ENCODE measurements around the gene PUSL1. TPM values are rescaled to one million over a fixed set of nuclear protein-coding genes. Genes with fewer than 3 reads are reported as not detected.

Gene PUSL1
- polyA plus RNA-seq, 1 donor (not counting 4 experiments of a cell fraction or from before 2014, with no cell fraction given): 11.4 TPM

DNA sequence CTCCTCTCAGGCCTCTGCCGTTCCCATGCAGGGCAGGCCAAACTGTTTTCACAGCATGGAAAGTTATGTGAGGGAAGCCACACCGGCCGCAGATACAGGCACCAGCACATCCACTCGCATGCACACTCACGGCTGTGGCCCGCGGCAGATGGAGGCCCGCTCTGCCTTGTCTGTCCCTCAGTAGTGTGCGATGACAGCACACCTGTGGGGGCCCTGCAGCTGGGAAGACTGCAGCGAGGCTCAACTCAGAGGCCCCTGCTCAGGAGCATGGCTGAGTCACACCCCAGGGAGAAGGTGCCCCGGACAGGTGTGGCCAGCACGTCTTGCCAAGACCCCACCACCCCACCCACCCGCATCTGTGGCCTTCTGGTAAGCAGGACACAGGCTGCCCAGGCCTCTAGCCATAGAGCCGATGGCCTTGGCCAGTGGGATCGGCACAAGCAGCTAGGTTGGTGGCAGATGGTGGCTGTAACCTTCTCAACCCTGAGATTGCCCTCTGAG lies 33.4 kb upstream of the PUSL1 start:
- Histone ChIP-seq H3K9me1 (ENCODE audit: control insufficient read depth, extremely low read depth, insufficient read depth, low read length) (peaks cover 7% of the 10 kb centered on the region), H3K9me3 (ENCODE audit: control insufficient read depth, low read depth, low read length) (no peaks in the 10 kb centered on the region), H3K4me2 (ENCODE audit: control insufficient read depth, extremely low read depth, insufficient read depth, low read depth, low read length) (peak overlapping the region; percentile 74), H3K36me3 (ENCODE audit: control insufficient read depth in 2 of 2, extremely low read depth in 1 of 2, insufficient read depth in 2 of 2, low read length in 2 of 2) (peaks cover 6 to 8% of the 10 kb centered on the region in 2 experiments), H3K9ac (ENCODE audit: control insufficient read depth, extremely low read depth, insufficient read depth, low read length) (no peak overlapping the region), H2AFZ (ENCODE audit: control insufficient read depth, low read length) (no peak overlapping the region), H3K4me1 (ENCODE audit: control insufficient read depth, extremely low read depth, insufficient read depth, low read length) (peaks cover 31% of the 10 kb centered on the region), H3K27me3 (ENCODE audit: control insufficient read depth, extremely low read depth, insufficient read depth, low read length) (no peaks in the 10 kb centered on the region), H4K20me1 (ENCODE audit: control insufficient read depth, extremely low read depth, insufficient read depth, low read length) (peaks cover 19% of the 10 kb centered on the region), H3K79me2 (ENCODE audit: control insufficient read depth, insufficient read depth, low read length) (peaks cover 36% of the 10 kb centered on the region), H3K4me3 (ENCODE audit: control insufficient read depth in 2 of 3, extremely low read depth in 1 of 3, insufficient read depth in 2 of 3, low read depth in 1 of 3, low read length in 3 of 3) (peak overlapping the region in 1 of 3 experiments; percentile 63), H3K27ac (ENCODE audit: control insufficient read depth, insufficient read depth, low read length) (no peak overlapping the region)
- FAIRE-seq (no peak), DNase-seq (ENCODE audit: low read depth, low spot score) (no peak)
- no peak for TF ChIP-seq EZH2 (IDR thresholded peaks at IDR 0.05; ENCODE audit: low read length)
- TF ChIP-seq CTCF (optimal IDR thresholded peaks at IDR 0.05 in 1 of 3, IDR thresholded peaks at IDR 0.05 in 1 of 3, conservative IDR thresholded peaks at IDR 0.05 in 1 of 3; ENCODE audit: extremely low read depth in 1 of 3, insufficient read depth in 2 of 3, low read length in 3 of 3): no peak
- dilution Hi-C loops (cut with MboI; ENCODE audit: extremely low pct_ligation_motif_present, low sequenced_read_pairs): no loop called here

DNA sequence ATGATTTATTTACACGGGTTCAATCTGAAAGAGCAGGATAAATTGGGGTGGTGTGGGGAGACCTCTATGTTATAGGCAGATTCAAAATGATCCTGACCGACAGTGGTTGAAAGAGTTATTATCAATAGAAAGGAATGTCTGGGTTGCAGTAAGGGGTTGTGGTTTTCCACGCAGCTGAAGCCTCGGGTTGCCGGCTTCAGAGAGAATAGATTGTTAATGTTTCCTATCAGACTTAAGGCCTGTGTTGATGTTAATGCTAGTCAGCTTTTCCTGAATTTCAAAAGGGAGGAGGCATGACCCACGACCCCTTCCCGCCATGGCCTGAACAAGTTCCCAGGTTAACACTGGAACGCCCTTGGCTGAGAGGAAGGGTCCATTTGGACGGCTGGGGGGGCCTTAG lies 32.6 kb upstream of the PUSL1 start:
- no peak for FAIRE-seq
- Histone ChIP-seq H3K4me3 (ENCODE audit: control insufficient read depth in 2 of 3, extremely low read depth in 1 of 3, insufficient read depth in 2 of 3, low read depth in 1 of 3, low read length in 3 of 3) (no peak overlapping the region), H3K27ac (ENCODE audit: control insufficient read depth, insufficient read depth, low read length) (no peak overlapping the region), H3K4me2 (ENCODE audit: control insufficient read depth, extremely low read depth, insufficient read depth, low read depth, low read length) (no peak overlapping the region), H3K9ac (ENCODE audit: control insufficient read depth, extremely low read depth, insufficient read depth, low read length) (no peak overlapping the region), H4K20me1 (ENCODE audit: control insufficient read depth, extremely low read depth, insufficient read depth, low read length) (peaks cover 15% of the 10 kb centered on the region), H3K79me2 (ENCODE audit: control insufficient read depth, insufficient read depth, low read length) (peaks cover 27% of the 10 kb centered on the region), H3K9me3 (ENCODE audit: control insufficient read depth, low read depth, low read length) (no peaks in the 10 kb centered on the region), H3K4me1 (ENCODE audit: control insufficient read depth, extremely low read depth, insufficient read depth, low read length) (peaks cover 29% of the 10 kb centered on the region), H2AFZ (ENCODE audit: control insufficient read depth, low read length) (no peak overlapping the region), H3K9me1 (ENCODE audit: control insufficient read depth, extremely low read depth, insufficient read depth, low read length) (peaks cover 5% of the 10 kb centered on the region), H3K27me3 (ENCODE audit: control insufficient read depth, extremely low read depth, insufficient read depth, low read length) (no peaks in the 10 kb centered on the region), H3K36me3 (ENCODE audit: control insufficient read depth in 2 of 2, extremely low read depth in 1 of 2, insufficient read depth in 2 of 2, low read length in 2 of 2) (peaks cover 1 to 3% of the 10 kb centered on the region in 2 experiments)
- no peak for TF ChIP-seq CTCF (optimal IDR thresholded peaks at IDR 0.05 in 1 of 3, IDR thresholded peaks at IDR 0.05 in 1 of 3, conservative IDR thresholded peaks at IDR 0.05 in 1 of 3; ENCODE audit: extremely low read depth in 1 of 3, insufficient read depth in 2 of 3, low read length in 3 of 3)
- TF ChIP-seq EZH2 (IDR thresholded peaks at IDR 0.05; ENCODE audit: low read length): no peak
- no peak for DNase-seq (ENCODE audit: low read depth, low spot score)
- dilution Hi-C loops (cut with MboI; ENCODE audit: extremely low pct_ligation_motif_present, low sequenced_read_pairs): no loop called here

All from keratinocyte (primary cell).